Endodermal cell (in vitro differentiated cells): ENCODE data around the gene MPRIP. TPM values are rescaled to one million over a fixed set of nuclear protein-coding genes. Genes with fewer than 3 reads are reported as not detected.

Source experiments
- DNase-seq: peaks from one replicate; pipeline ENCODE4 v3.0.0-alpha.2; 2017
- H3K27ac ChIP-seq: 2 replicates; pipeline ENCODE4 v1.5.1; 2013; ENCODE audit warnings: mild to moderate bottlenecking, low read depth, low read length, moderate library complexity
- H3K27me3 ChIP-seq: 2 replicates; pipeline ENCODE4 v1.6.1; 2013; ENCODE audit warnings: mild to moderate bottlenecking, low read length, moderate library complexity; ENCODE audit not compliant: insufficient read depth, control insufficient read depth, poor library complexity, severe bottlenecking
- H3K36me3 ChIP-seq: 2 replicates; pipeline ENCODE4 v1.7.0; 2013; ENCODE audit warnings: mild to moderate bottlenecking, low read length, moderate library complexity; ENCODE audit not compliant: control insufficient read depth, insufficient read depth
- H3K4me1 ChIP-seq: one replicate; pipeline ENCODE4 v1.7.0; 2013; ENCODE audit warnings: low read length; ENCODE audit not compliant: control insufficient read depth, insufficient read depth
- H3K4me3 ChIP-seq: 2 replicates; pipeline ENCODE4 v1.5.1; 2013; ENCODE audit warnings: mild to moderate bottlenecking, low read length, moderate library complexity
- H3K9ac ChIP-seq: 2 replicates; pipeline ENCODE4 v1.6.1; 2013; ENCODE audit warnings: mild to moderate bottlenecking, low read length, moderate library complexity; ENCODE audit not compliant: poor library complexity, severe bottlenecking; ENCODE audit errors: extremely low read depth
- H3K9me3 ChIP-seq: 2 replicates; pipeline ENCODE4 v1.6.1; 2013; ENCODE audit warnings: mild to moderate bottlenecking, low read length, moderate library complexity; ENCODE audit not compliant: control insufficient read depth
- H3K27ac Mint-ChIP-seq: 2 replicates; pipeline ENCODE4 v1.8.0; 2020; ENCODE audit warnings: mixed read lengths
- H3K27me3 Mint-ChIP-seq: 2 replicates; pipeline ENCODE4 v1.8.0; 2021; ENCODE audit warnings: mild to moderate bottlenecking, mixed read lengths; ENCODE audit not compliant: insufficient read depth
- H3K36me3 Mint-ChIP-seq: 2 replicates; pipeline ENCODE4 v1.8.0; 2020; ENCODE audit warnings: low read depth, mixed read lengths
- H3K4me1 Mint-ChIP-seq: 2 replicates; pipeline ENCODE4 v1.8.0; 2020; ENCODE audit warnings: mixed read lengths
- H3K4me3 Mint-ChIP-seq: 2 replicates; pipeline ENCODE4 v1.8.0; 2020; ENCODE audit warnings: mild to moderate bottlenecking, moderate library complexity, mixed read lengths
- H3K9me3 Mint-ChIP-seq: 2 replicates; pipeline ENCODE4 v1.8.0; 2020; ENCODE audit warnings: mild to moderate bottlenecking, mixed read lengths
- CTCF ChIP-seq: fragments of 200-600 bp; sonication (generic); conservative IDR thresholded peaks from 2 replicates; pipeline ENCODE4 v1.5.0; 2021; ENCODE audit warnings: antibody characterized with exemption, mild to moderate bottlenecking
- WGBS, 2 experiments: methylation state at CpG; one replicate each; pipeline versions ENCODE4 v1.1.5 to v1.1.7; 2013; ENCODE audit warnings: missing lambda C conversion rate in 2 of 2, mixed read lengths in 1 of 2; ENCODE audit not compliant: insufficient coverage in 1 of 2, insufficient read length in 1 of 2; 5-methylcytosine and 5-hydroxymethylcytosine counted together
- total RNA-seq, 2 donors: library from RNA; stranded (reverse); fragmentation: NEBNext Ultra II Directional in 1 of 2; extraction: Animal tissue kit (Norgen Biotek cat#: 25700) in 1 of 2; gene quantifications; 2 replicates in 1 of 2; 3 replicates in 1 of 2; pipeline ENCODE4 v1.2.1, GENCODE V29; 2021

MPRIP gene
- total RNA-seq, 2 donors from 2014 or later = 154 to 155 TPM

DNA sequence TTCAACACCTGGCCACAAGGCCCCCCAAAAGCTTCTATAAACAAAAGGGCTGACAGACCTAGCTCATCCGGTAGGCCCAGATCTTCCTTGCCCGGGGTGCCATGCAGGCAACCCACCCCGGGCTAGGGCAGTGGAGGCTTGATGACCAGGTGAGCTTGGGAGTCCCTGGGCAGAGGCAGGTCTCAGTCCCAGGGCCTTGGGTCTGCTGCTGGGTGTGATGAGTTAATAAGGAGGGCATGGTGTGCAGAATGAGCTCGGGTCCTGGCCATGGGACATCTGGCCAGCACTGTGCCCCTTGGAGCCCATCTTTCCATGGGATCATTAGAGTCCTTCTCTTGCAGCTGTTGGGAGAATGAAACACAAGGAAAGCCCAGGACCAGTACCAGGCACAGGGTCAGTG, 20.2 kb upstream of the MPRIP start:
- Histone ChIP-seq H3K36me3 (no peaks in the 10 kb centered on the region), H3K9me3 (no peaks in the 10 kb centered on the region), H3K4me1 (no peaks in the 10 kb centered on the region), H3K27ac (no peak overlapping the region), H3K9ac (no peak overlapping the region), H3K27me3 (no peaks in the 10 kb centered on the region), H3K4me3 (no peak overlapping the region)
- H3K27me3 Mint-ChIP-seq = no peaks in the 10 kb centered on the region
- no peaks in the 10 kb centered on the region for H3K36me3 Mint-ChIP-seq
- H3K4me3 Mint-ChIP-seq = no peak overlapping the region
- H3K27ac Mint-ChIP-seq = no peak overlapping the region
- no peaks in the 10 kb centered on the region for H3K9me3 Mint-ChIP-seq
- TF ChIP-seq CTCF = no peak
- WGBS, 2 experiments = 94 to 98% methylated on average over 4 of the region's 4 CpGs
- peaks cover 5% of the 10 kb centered on the region for H3K4me1 Mint-ChIP-seq
- no peak for DNase-seq

DNA sequence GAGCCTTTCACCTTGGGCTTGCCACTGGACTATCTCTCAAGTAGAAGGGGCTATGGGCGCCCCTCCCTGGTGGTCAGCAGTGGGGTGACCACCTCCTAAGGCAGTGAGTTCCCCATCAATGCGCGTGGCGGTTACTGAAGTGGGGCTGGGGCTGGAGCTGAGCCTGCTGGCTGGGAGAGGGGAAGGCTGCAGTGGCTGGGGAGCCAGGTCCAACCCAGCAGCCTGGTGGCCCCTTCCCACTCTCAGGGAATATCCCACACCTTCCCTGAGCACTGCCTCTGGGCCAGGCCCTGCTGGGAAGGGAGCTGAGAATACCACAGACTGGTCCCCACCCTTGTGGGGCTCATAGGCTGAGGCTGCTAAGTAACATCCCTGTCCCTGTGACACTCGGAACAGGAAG, 19.8 kb upstream of the MPRIP start:
- Mint-ChIP-seq H3K27ac (no peak overlapping the region), H3K36me3 (no peaks in the 10 kb centered on the region), H3K9me3 (no peaks in the 10 kb centered on the region), H3K4me1 (peaks cover 5% of the 10 kb centered on the region), H3K27me3 (no peaks in the 10 kb centered on the region), H3K4me3 (no peak overlapping the region)
- Histone ChIP-seq H3K4me1 (no peaks in the 10 kb centered on the region), H3K27ac (no peak overlapping the region), H3K9me3 (no peaks in the 10 kb centered on the region), H3K9ac (no peak overlapping the region), H3K4me3 (no peak overlapping the region), H3K36me3 (no peaks in the 10 kb centered on the region), H3K27me3 (no peaks in the 10 kb centered on the region)
- WGBS, 2 experiments = 90% methylated on average over 5 of the region's 5 CpGs; no CpG with 5 or more reads in 1 of the 2 experiments
- no peak for DNase-seq
- no peak for TF ChIP-seq CTCF

GRCh38 chr17:17024778-17025300, 17.4 kb upstream of the MPRIP start:
- no peak overlapping the region for H3K27ac ChIP-seq
- no peak for TF ChIP-seq CTCF
- H3K27me3 ChIP-seq = no peaks in the 10 kb centered on the region
- H3K9me3 ChIP-seq = no peaks in the 10 kb centered on the region
- Mint-ChIP-seq H3K36me3 (no peaks in the 10 kb centered on the region), H3K27me3 (no peaks in the 10 kb centered on the region), H3K4me3 (no peak overlapping the region), H3K27ac (no peak overlapping the region), H3K9me3 (no peaks in the 10 kb centered on the region), H3K4me1 (peaks cover 23% of the 10 kb centered on the region)
- H3K4me1 ChIP-seq = peaks cover 9% of the 10 kb centered on the region
- 90 to 98% methylated on average over 4 to 8 of the region's 8 CpGs for WGBS, 2 experiments
- no peak overlapping the region for H3K4me3 ChIP-seq
- DNase-seq = no peak
- H3K9ac ChIP-seq = no peak overlapping the region
- no peaks in the 10 kb centered on the region for H3K36me3 ChIP-seq
